Measurements from ENCODE around the gene CLEC14A. TPM values are rescaled to one million over a fixed set of nuclear protein-coding genes. Genes with fewer than 3 reads are reported as not detected.

Gene CLEC14A
- polyA plus RNA-seq, 1 donor (not counting 4 experiments of a cell fraction or from before 2014, with no cell fraction given), result not detected

DNA sequence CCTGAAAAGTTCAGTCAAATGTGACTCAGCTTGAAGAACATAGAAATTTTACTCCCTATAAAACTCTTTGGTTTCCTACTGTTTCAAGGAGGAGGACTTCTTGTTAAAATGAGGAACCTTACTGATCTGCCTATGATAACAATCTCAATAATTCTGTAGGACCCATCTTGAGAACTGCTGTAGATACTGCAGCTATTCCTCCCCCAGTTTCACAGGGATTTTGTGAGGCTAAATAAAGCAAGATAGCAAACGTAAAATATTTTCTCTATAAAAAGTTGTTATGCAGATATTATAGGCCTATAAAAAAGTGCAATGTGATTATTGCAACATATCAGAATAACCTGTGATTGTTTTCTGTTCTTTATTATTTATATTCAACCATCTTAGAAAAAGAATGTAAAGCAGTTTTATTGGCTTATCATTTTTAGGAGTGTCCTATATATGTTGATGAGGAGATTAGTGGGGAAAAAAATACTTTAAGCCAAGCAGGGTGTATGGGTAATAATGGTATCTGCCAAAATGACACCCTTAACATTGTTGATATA lies 12.1 kb downstream of the CLEC14A start:
- Histone ChIP-seq H3K4me3 (ENCODE audit: control insufficient read depth in 2 of 3, extremely low read depth in 1 of 3, insufficient read depth in 2 of 3, low read depth in 1 of 3, low read length in 3 of 3) (no peak overlapping the region), H4K20me1 (ENCODE audit: control insufficient read depth, extremely low read depth, insufficient read depth, low read length) (no peaks in the 10 kb centered on the region), H3K9me3 (ENCODE audit: control insufficient read depth, low read depth, low read length) (no peaks in the 10 kb centered on the region), H2AFZ (ENCODE audit: control insufficient read depth, low read length) (no peak overlapping the region), H3K36me3 (ENCODE audit: control insufficient read depth in 2 of 2, extremely low read depth in 1 of 2, insufficient read depth in 2 of 2, low read length in 2 of 2) (no peaks in the 10 kb centered on the region), H3K4me2 (ENCODE audit: control insufficient read depth, extremely low read depth, insufficient read depth, low read depth, low read length) (no peak overlapping the region), H3K9me1 (ENCODE audit: control insufficient read depth, extremely low read depth, insufficient read depth, low read length) (no peaks in the 10 kb centered on the region), H3K27me3 (ENCODE audit: control insufficient read depth, extremely low read depth, insufficient read depth, low read length) (no peaks in the 10 kb centered on the region), H3K27ac (ENCODE audit: control insufficient read depth, insufficient read depth, low read length) (no peak overlapping the region), H3K4me1 (ENCODE audit: control insufficient read depth, extremely low read depth, insufficient read depth, low read length) (no peaks in the 10 kb centered on the region), H3K9ac (ENCODE audit: control insufficient read depth, extremely low read depth, insufficient read depth, low read length) (no peak overlapping the region), H3K79me2 (ENCODE audit: control insufficient read depth, insufficient read depth, low read length) (no peaks in the 10 kb centered on the region)
- dilution Hi-C loops (cut with MboI; ENCODE audit: extremely low pct_ligation_motif_present, low sequenced_read_pairs), result no loop called here
- no peak for FAIRE-seq
- TF ChIP-seq CTCF (optimal IDR thresholded peaks at IDR 0.05 in 1 of 3, IDR thresholded peaks at IDR 0.05 in 1 of 3, conservative IDR thresholded peaks at IDR 0.05 in 1 of 3; ENCODE audit: extremely low read depth in 1 of 3, insufficient read depth in 2 of 3, low read length in 3 of 3) (no peak), EZH2 (IDR thresholded peaks at IDR 0.05; ENCODE audit: low read length) (no peak)
- DNase-seq (ENCODE audit: low read depth, low spot score), result no peak

DNA sequence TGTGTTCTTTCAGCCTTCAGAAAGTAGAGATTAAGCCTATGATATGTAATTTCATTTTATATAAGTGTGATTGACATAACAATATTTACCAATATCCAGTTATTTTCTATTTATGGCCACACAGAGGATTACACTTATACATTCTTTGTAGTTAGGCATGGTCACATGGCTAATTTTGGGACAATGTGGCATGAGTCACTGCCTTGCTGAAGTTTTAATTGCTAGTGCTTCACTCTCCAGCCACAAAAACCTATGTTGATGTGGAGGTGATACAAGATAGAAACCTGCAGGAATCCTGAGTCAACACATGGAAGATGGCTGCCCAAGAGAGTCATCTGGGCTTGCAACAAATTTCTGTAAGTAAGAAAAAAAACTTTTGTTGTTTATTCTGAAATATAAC lies 17.0 kb downstream of the CLEC14A start:
- FAIRE-seq (no peak), DNase-seq (ENCODE audit: low read depth, low spot score) (no peak)
- Histone ChIP-seq H3K9ac (ENCODE audit: control insufficient read depth, extremely low read depth, insufficient read depth, low read length) (no peak overlapping the region), H3K4me2 (ENCODE audit: control insufficient read depth, extremely low read depth, insufficient read depth, low read depth, low read length) (no peak overlapping the region), H3K4me1 (ENCODE audit: control insufficient read depth, extremely low read depth, insufficient read depth, low read length) (no peaks in the 10 kb centered on the region), H3K9me3 (ENCODE audit: control insufficient read depth, low read depth, low read length) (no peaks in the 10 kb centered on the region), H2AFZ (ENCODE audit: control insufficient read depth, low read length) (no peak overlapping the region), H3K36me3 (ENCODE audit: control insufficient read depth in 2 of 2, extremely low read depth in 1 of 2, insufficient read depth in 2 of 2, low read length in 2 of 2) (no peaks in the 10 kb centered on the region), H3K79me2 (ENCODE audit: control insufficient read depth, insufficient read depth, low read length) (no peaks in the 10 kb centered on the region), H3K4me3 (ENCODE audit: control insufficient read depth in 2 of 3, extremely low read depth in 1 of 3, insufficient read depth in 2 of 3, low read depth in 1 of 3, low read length in 3 of 3) (no peak overlapping the region), H4K20me1 (ENCODE audit: control insufficient read depth, extremely low read depth, insufficient read depth, low read length) (no peaks in the 10 kb centered on the region), H3K27ac (ENCODE audit: control insufficient read depth, insufficient read depth, low read length) (no peak overlapping the region), H3K9me1 (ENCODE audit: control insufficient read depth, extremely low read depth, insufficient read depth, low read length) (no peaks in the 10 kb centered on the region), H3K27me3 (ENCODE audit: control insufficient read depth, extremely low read depth, insufficient read depth, low read length) (no peaks in the 10 kb centered on the region)
- no peak for TF ChIP-seq CTCF (optimal IDR thresholded peaks at IDR 0.05 in 1 of 3, IDR thresholded peaks at IDR 0.05 in 1 of 3, conservative IDR thresholded peaks at IDR 0.05 in 1 of 3; ENCODE audit: extremely low read depth in 1 of 3, insufficient read depth in 2 of 3, low read length in 3 of 3)
- TF ChIP-seq EZH2 (IDR thresholded peaks at IDR 0.05; ENCODE audit: low read length), result no peak
- dilution Hi-C loops (cut with MboI; ENCODE audit: extremely low pct_ligation_motif_present, low sequenced_read_pairs), result no loop called here

All from keratinocyte (primary cell).